ENCODE measurements around the gene FUT4. TPM values are rescaled to one million over a fixed set of nuclear protein-coding genes. Genes with fewer than 3 reads are reported as not detected.

FUT4 gene
- total and polyA plus RNA-seq, 2 donors (not counting 1 experiment from before 2014, with no cell fraction given), result 0.89 to 3.7 TPM

GRCh38 chr11:94597896-94598295, 54.2 kb downstream of the FUT4 start:
- H3K4me3 Mint-ChIP-seq, result no peak overlapping the region
- ATAC-seq (ENCODE audit: low read depth), result no peak
- H4K20me1 ChIP-seq (ENCODE audit: control insufficient read depth, insufficient read depth, low read length, poor library complexity, severe bottlenecking), result no peaks in the 10 kb centered on the region
- TF ChIP-seq EZH2 (IDR thresholded peaks at IDR 0.05; ENCODE audit: borderline replicate concordance, insufficient read depth, low read depth, low read length, poor library complexity, severe bottlenecking) (no peak), CTCF (IDR thresholded peaks at IDR 0.05) (no peak)
- H3K27me3 ChIP-seq (replicated peaks in 1 of 4; ENCODE audit: control extremely low read depth in 1 of 4, control insufficient read depth in 3 of 4, insufficient read depth in 4 of 4, low read length in 3 of 4), result no peaks in the 10 kb centered on the region
- no CpG with 5 or more reads among the region's 2 CpGs for WGBS (ENCODE audit: insufficient coverage)
- H3K9me3 ChIP-seq (ENCODE audit: control extremely low read depth in 1 of 3, control insufficient read depth in 2 of 3, insufficient read depth in 1 of 3, low read length in 2 of 3), result no peaks in the 10 kb centered on the region
- H3K9ac ChIP-seq (ENCODE audit: low read length), result no peak overlapping the region
- H3K27ac Mint-ChIP-seq, result no peak overlapping the region
- DNase-seq, result no peak
- H3K9me3 Mint-ChIP-seq (ENCODE audit: insufficient read depth), result no peaks in the 10 kb centered on the region
- ChIA-PET CTCF (interaction anchor here (1.4 kb wide), 1 partner anchor 10 kb away, joined by 3 read pairs; no protein-coding TSS in a partner anchor), POLR2A (no interaction called here)
- H3K4me3 ChIP-seq (ENCODE audit: control extremely low read depth in 1 of 5, extremely low read depth in 1 of 5, insufficient read depth in 1 of 5, low read depth in 2 of 5, low read length in 4 of 5), result no peak overlapping the region
- H3K4me2 ChIP-seq (replicated peaks; ENCODE audit: low read depth, low read length, poor library complexity, severe bottlenecking), result no peak overlapping the region
- intact Hi-C loops (cut with micrococcal nuclease), result no loop called here
- peaks cover 3 to 11% of the 10 kb centered on the region in 2 donors for H3K4me1 ChIP-seq (ENCODE audit: control insufficient read depth in 2 of 2, insufficient read depth in 2 of 2, low read length in 2 of 2)
- no peaks in the 10 kb centered on the region for H3K27me3 Mint-ChIP-seq
- H3K4me1 Mint-ChIP-seq, result peaks cover 15% of the 10 kb centered on the region
- no peaks in the 10 kb centered on the region for H3K36me3 ChIP-seq (replicated peaks in 1 of 2; ENCODE audit: control extremely low read depth in 1 of 2, control insufficient read depth in 1 of 2, extremely low read depth in 1 of 2, insufficient read depth in 2 of 2, low read length in 1 of 2)
- no peaks in the 10 kb centered on the region for H3K79me2 ChIP-seq (ENCODE audit: control insufficient read depth, insufficient read depth, low read length)
- no peak overlapping the region for H3K27ac ChIP-seq (ENCODE audit: low read length in 2 of 2)
- no peak overlapping the region for H2AFZ ChIP-seq (ENCODE audit: insufficient read depth, low read depth, low read length, poor library complexity, severe bottlenecking)

Other genes with a start within 250 kb of the FUT4 start
- not detected in 2 replicates for gene IZUMO1R, start 239.3 kb upstream of the FUT4 start, total RNA-seq
- gene IZUMO1R, start 239.3 kb upstream of the FUT4 start, polyA plus RNA-seq, result not detected in 2 replicates
- gene GPR83, start 142.5 kb upstream of the FUT4 start, total RNA-seq, result 0.32 and 0.37 TPM in 2 replicates
- 0.19 and 0.28 TPM in 2 replicates for gene GPR83, start 142.5 kb upstream of the FUT4 start, polyA plus RNA-seq
- gene MRE11, start 50.1 kb upstream of the FUT4 start, total RNA-seq, result 53.5 and 54.0 TPM in 2 replicates
- 5.7 and 10.9 TPM in 2 replicates for gene MRE11, start 50.1 kb upstream of the FUT4 start, polyA plus RNA-seq
- 51.4 and 52.0 TPM in 2 replicates for gene ANKRD49, start 49.9 kb upstream of the FUT4 start, total RNA-seq
- gene ANKRD49, start 49.9 kb upstream of the FUT4 start, polyA plus RNA-seq, result 21.3 and 31.5 TPM in 2 replicates
- gene C11orf97, start 31.5 kb upstream of the FUT4 start, total RNA-seq, result not detected in 2 replicates
- not detected in 2 replicates for gene C11orf97, start 31.5 kb upstream of the FUT4 start, polyA plus RNA-seq
- 0.67 and 1.00 TPM in 2 replicates for gene PIWIL4, start 23.4 kb downstream of the FUT4 start, total RNA-seq
- gene PIWIL4, start 23.4 kb downstream of the FUT4 start, polyA plus RNA-seq, result 0.94 and 1.4 TPM in 2 replicates
- 0.30 and 0.75 TPM in 2 replicates for gene AMOTL1, start 224.4 kb downstream of the FUT4 start, total RNA-seq
- 0.04 and 0.17 TPM in 2 replicates for gene AMOTL1, start 224.4 kb downstream of the FUT4 start, polyA plus RNA-seq